ENCODE measurements around the gene LRRC32. TPM values are rescaled to one million over a fixed set of nuclear protein-coding genes. Genes with fewer than 3 reads are reported as not detected.
"Not testable (repeated sequence)": the region's sequence is repeated elsewhere in the genome, so short reads cannot be mapped to it uniquely, and the experiment has no call there.

LRRC32 gene
- total RNA-seq, 6 donors from 2014 or later: 41.3 to 118 (median 60.3) TPM

- DNase-seq (no peak), ATAC-seq (ENCODE audit: low FRiP score in 2 of 2) (peak in 1 of 2 donors; percentile 40)
- H3K4me3 ChIP-seq: no peak overlapping the region
- H3K36me3 ChIP-seq: no peaks in the 10 kb centered on the region
- H3K27ac ChIP-seq: peak overlapping the region in 1 of 4 donors; percentile 27
- peaks cover 0 to 2% (median 0%) of the 10 kb centered on the region in 4 donors for H3K4me1 ChIP-seq
- peaks cover 0 to 6% (median 5%) of the 10 kb centered on the region in 4 donors for H3K9me3 ChIP-seq
- TF ChIP-seq CTCF (IDR thresholded peaks at IDR 0.05) (no peak), POLR2AphosphoS5 (IDR thresholded peaks at IDR 0.05) (no peak), POLR2A (IDR thresholded peaks at IDR 0.05) (no peak), EP300 (IDR thresholded peaks at IDR 0.05) (no peak)
- no peaks in the 10 kb centered on the region for H3K27me3 ChIP-seq
- 73 to 83% methylated on average over 6 to 7 of the region's 7 CpGs for WGBS, 2 donors
Measured at GRCh38 chr11:76621868-76622267, 48.7 kb downstream of the LRRC32 start.

- ATAC-seq (ENCODE audit: low FRiP score in 2 of 2): no peak
- H3K36me3 ChIP-seq: no peaks in the 10 kb centered on the region
Measured at GRCh38 chr11:76621466-76621865, 49.1 kb downstream of the LRRC32 start.

DNA sequence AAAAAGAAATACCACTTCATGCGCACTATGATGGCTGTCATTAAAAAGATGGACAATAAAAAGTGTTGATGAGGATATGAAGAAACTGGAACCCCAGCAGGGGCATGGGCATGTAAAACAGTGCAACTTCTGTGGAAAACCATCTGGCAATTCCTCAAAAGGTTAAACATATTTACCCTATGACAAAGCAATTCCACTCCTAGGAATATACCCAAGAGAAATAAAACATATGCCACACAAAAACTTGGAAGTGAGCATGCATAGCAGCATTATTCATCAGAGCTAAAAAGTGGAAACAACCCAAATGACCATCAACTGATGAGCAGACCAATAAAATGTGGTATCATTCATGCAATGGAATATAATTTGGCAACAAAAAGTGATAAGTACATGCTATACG is 50.1 kb downstream of the LRRC32 start:
- Histone ChIP-seq H3K27ac (no peak overlapping the region), H3K4me1 (peaks cover 0 to 8% (median 3%) of the 10 kb centered on the region in 4 donors), H3K36me3 (no peaks in the 10 kb centered on the region), H3K9me3 (peaks cover 0 to under 1% (median under 1%) of the 10 kb centered on the region in 4 donors), H3K4me3 (no peak overlapping the region), H3K27me3 (no peaks in the 10 kb centered on the region)
- no peak for ATAC-seq (ENCODE audit: low FRiP score in 2 of 2)
- DNase-seq: no peak
- WGBS, 2 donors: 90 to 95% methylated on average over 2 of the region's 2 CpGs
- TF ChIP-seq POLR2AphosphoS5 (IDR thresholded peaks at IDR 0.05): no peak
- TF ChIP-seq POLR2A (IDR thresholded peaks at IDR 0.05): no peak
- no peak for TF ChIP-seq EP300 (IDR thresholded peaks at IDR 0.05)
- TF ChIP-seq CTCF (IDR thresholded peaks at IDR 0.05): no peak

More at GRCh38 chr11:76621466-76621865, 49.1 kb downstream of the LRRC32 start:
- peaks cover 0 to 6% (median 5%) of the 10 kb centered on the region in 4 donors for H3K9me3 ChIP-seq
- no peak for DNase-seq
- H3K27ac ChIP-seq: peak overlapping the region in 1 of 4 donors; percentile 27
- no peak for TF ChIP-seq EP300 (IDR thresholded peaks at IDR 0.05)
- no peak for TF ChIP-seq POLR2AphosphoS5 (IDR thresholded peaks at IDR 0.05)
- TF ChIP-seq POLR2A (IDR thresholded peaks at IDR 0.05): no peak
- no peak for TF ChIP-seq CTCF (IDR thresholded peaks at IDR 0.05)
- no peak overlapping the region for H3K4me3 ChIP-seq
- 69 to 94% methylated on average over 7 to 8 of the region's 8 CpGs for WGBS, 2 donors
- H3K4me1 ChIP-seq: peaks cover 0 to 5% (median 0%) of the 10 kb centered on the region in 4 donors
- no peaks in the 10 kb centered on the region for H3K27me3 ChIP-seq

DNA sequence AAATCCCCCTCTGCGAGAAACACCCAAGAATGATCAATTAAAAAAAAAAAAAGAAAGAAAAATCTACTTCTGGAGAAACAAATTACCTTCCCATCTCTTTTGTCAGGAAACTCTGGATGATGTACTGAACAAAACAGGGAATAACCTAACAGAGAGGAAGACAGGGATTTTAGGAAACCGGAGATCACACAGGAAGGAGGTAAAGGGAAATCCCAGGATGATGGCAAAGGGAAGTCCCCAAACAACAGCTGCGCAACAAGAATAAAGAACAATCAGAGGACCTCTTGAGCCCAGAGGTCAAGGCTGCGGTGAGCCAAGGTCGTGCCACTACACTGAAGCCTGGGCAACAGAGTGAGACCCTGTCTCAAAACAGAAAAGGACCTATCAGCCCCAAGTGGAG is 50.7 kb downstream of the LRRC32 start:
- 60% methylated on average over 1 of the region's 5 CpGs; no CpG with 5 or more reads in 1 of the 2 donors for WGBS, 2 donors
- not testable (repeated sequence) for ATAC-seq (ENCODE audit: low FRiP score in 2 of 2)

DNA sequence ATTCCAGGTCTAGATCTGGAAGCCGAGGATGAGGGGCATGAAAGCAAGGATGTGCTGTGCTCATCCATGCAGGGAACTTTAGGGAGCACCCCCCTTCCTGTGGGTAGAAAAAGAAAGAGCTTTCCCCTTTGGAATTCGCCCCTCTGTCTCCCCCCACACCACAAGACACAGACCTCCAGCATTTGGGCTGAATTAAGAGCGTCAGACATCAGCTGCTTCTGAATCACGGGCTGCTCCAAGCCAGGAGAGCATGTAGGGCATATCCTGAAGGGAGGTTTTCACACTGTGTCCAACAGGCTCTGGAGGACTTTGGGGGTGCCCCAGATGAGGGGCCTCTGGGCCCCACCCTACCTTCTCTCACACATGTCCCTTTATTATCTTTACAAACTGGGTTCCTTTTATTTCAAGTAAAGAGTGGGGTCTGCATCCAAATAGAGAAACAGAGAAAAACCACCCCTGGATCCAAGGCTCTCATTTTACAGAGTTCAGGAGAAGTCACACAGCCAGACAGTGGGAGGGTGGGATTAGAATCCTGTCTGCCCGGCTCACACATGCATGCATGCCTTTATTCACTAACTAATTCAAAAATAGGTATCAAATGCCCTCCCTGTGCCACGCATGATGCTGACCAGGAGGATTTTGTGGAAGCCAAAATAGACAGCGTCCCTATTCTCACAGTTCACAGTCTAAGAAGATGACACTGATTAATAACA is 52.8 kb downstream of the LRRC32 start:
- Histone ChIP-seq H3K4me3 (no peak overlapping the region), H3K9me3 (no peaks in the 10 kb centered on the region), H3K27ac (peak overlapping the region in 2 of 4 donors; percentile 76 to 87), H3K36me3 (no peaks in the 10 kb centered on the region), H3K27me3 (no peaks in the 10 kb centered on the region), H3K4me1 (peaks cover 0 to 20% (median 17%) of the 10 kb centered on the region in 4 donors)
- 80 to 82% methylated on average over 5 to 7 of the region's 7 CpGs for WGBS, 2 donors
- peak in 1 of 2 donors; percentile 60 for ATAC-seq (ENCODE audit: low FRiP score in 2 of 2)
- no peak for DNase-seq
- TF ChIP-seq POLR2AphosphoS5 (IDR thresholded peaks at IDR 0.05) (no peak), CTCF (IDR thresholded peaks at IDR 0.05) (no peak)

More for the DNA sequence above, 50.7 kb downstream of the LRRC32 start:
- H3K9me3 ChIP-seq, H3K27ac ChIP-seq, H3K4me3 ChIP-seq, H3K27me3 ChIP-seq, H3K36me3 ChIP-seq, DNase-seq: not testable (repeated sequence)
- H3K4me1 ChIP-seq: peaks cover 0 to 12% (median 8%) of the 10 kb centered on the region in 4 donors
